A549 (cell line): ENCODE data around the gene CERKL.

Experiments
- CBX2 ChIP-seq: fragments of 200-600 bp; sonication (generic); IDR thresholded peaks from 2 replicates; pipeline ENCODE4 v1.6.1; 2016; ENCODE audit warnings: low read depth, mild to moderate bottlenecking, borderline replicate concordance
- MAFK ChIP-seq: fragments of 450-650 bp; IDR thresholded peaks from 2 replicates; pipeline ENCODE4 v1.6.1; 2014; ENCODE audit not compliant: partially characterized antibody
- POLR2AphosphoS2 ChIP-seq: conservative IDR thresholded peaks from 2 replicates; pipeline ENCODE4 v1.6.1; 2012; ENCODE audit warnings: low read length, improper control_type of control experiment, inconsistent platforms
- SMC3 ChIP-seq: fragments of >200 bp; sonication (Bioruptor Twin); formaldehyde crosslinking; IDR thresholded peaks from 3 replicates; pipeline ENCODE4 v1.6.1; 2018; ENCODE audit warnings: inconsistent platforms
- TF ChIP-seq, protein P1 (sequence below): fragments of >200 bp; sonication (Bioruptor Twin); formaldehyde crosslinking; IDR thresholded peaks from 3 replicates; pipeline ENCODE4 v1.5.1; 2016

DNA sequence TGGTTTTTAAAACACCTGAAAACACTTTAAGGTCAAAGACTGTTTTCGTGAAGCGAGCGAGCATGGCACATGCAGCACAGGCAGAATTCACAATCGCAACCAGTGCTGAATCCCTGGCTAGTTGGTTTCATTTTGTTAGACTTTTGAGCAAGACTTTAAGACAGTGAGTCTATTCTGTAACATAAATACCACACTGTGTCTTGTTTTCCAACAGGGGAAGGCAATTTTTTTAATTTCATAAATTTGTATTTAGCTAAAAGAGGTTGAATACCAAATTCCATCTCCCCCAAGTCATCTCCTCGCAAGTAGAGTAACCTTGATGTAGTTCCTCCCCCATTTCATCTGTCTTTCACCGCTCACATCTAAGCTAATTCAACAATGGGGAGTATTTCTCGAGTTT is 1.4 kb downstream of the CERKL start:
- TF ChIP-seq, protein P1, sequence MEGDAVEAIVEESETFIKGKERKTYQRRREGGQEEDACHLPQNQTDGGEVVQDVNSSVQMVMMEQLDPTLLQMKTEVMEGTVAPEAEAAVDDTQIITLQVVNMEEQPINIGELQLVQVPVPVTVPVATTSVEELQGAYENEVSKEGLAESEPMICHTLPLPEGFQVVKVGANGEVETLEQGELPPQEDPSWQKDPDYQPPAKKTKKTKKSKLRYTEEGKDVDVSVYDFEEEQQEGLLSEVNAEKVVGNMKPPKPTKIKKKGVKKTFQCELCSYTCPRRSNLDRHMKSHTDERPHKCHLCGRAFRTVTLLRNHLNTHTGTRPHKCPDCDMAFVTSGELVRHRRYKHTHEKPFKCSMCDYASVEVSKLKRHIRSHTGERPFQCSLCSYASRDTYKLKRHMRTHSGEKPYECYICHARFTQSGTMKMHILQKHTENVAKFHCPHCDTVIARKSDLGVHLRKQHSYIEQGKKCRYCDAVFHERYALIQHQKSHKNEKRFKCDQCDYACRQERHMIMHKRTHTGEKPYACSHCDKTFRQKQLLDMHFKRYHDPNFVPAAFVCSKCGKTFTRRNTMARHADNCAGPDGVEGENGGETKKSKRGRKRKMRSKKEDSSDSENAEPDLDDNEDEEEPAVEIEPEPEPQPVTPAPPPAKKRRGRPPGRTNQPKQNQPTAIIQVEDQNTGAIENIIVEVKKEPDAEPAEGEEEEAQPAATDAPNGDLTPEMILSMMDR, result no peak
- TF ChIP-seq MAFK (no peak), SMC3 (no peak), POLR2AphosphoS2 (no peak), CBX2 (no peak)
